HEK293 (cell line): Measurements from ENCODE around the gene TIAM2.

Experiments
- CTCF ChIA-PET: fragments of 350-600 bp; formaldehyde crosslinking; extraction: SDS; loops from one replicate; lab custom pipeline; 2021; ENCODE audit warnings: antibody characterized with exemption; lab: Yijun Ruan, JAX
- POLR2A ChIA-PET: fragments of 300-600 bp; formaldehyde crosslinking; extraction: SDS; loops from one replicate; lab custom pipeline; 2020; ENCODE audit warnings: antibody characterized with exemption, inconsistent platforms; lab: Yijun Ruan, JAX
- H3K27ac ChIP-seq: fragments of 200-500 bp; sonication (Bioruptor generic); 2 replicates; pipeline ENCODE4 v1.5.1; 2014; ENCODE audit warnings: low read depth, low read length, control low read depth, inconsistent platforms; ENCODE audit errors: extremely low read depth
- H3K36me3 ChIP-seq, 2 experiments: fragments of 200-500 bp in 1 of 2; sonication (Bioruptor generic) in 1 of 2; 1 replicate in 1 of 2; 2 replicates in 1 of 2; pipeline ENCODE4 v1.5.1; 2014 to 2017; ENCODE audit warnings: inconsistent platforms in 2 of 2, low read length in 2 of 2; ENCODE audit not compliant: control insufficient read depth in 2 of 2, insufficient read depth in 1 of 2
- H3K4me1 ChIP-seq: fragments of 200-500 bp; sonication (Bioruptor generic); 2 replicates; pipeline ENCODE4 v1.5.1; 2014; ENCODE audit warnings: mild to moderate bottlenecking, low read length, inconsistent platforms; ENCODE audit not compliant: control insufficient read depth, insufficient read depth
- H3K4me3 ChIP-seq: 2 replicates; pipeline ENCODE4 v1.5.1; 2011; ENCODE audit warnings: low read depth, mild to moderate bottlenecking, control low read depth, low read length, moderate library complexity
- H3K9me3 ChIP-seq: fragments of 200-500 bp; sonication (Bioruptor generic); 2 replicates; pipeline ENCODE4 v1.5.1; 2014; ENCODE audit warnings: low read depth, low read length, inconsistent platforms; ENCODE audit not compliant: control insufficient read depth, insufficient read depth
- GLI4 ChIP-seq: fragments of 450-650 bp; formaldehyde crosslinking; IDR thresholded peaks from 2 replicates; pipeline ENCODE4 v1.5.1; 2016; ENCODE audit warnings: missing biosample characterization, missing genetic modification characterization
- GLIS2 ChIP-seq: fragments of 450-650 bp; formaldehyde crosslinking; IDR thresholded peaks from 2 replicates; pipeline ENCODE4 v1.5.1; 2016; ENCODE audit warnings: missing biosample characterization, missing genetic modification characterization
- KLF16 ChIP-seq: fragments of 450-650 bp; formaldehyde crosslinking; IDR thresholded peaks from 2 replicates; pipeline ENCODE4 v1.5.1; 2017; ENCODE audit warnings: missing biosample characterization, missing genetic modification characterization
- KLF7 ChIP-seq: fragments of 450-650 bp; formaldehyde crosslinking; IDR thresholded peaks from 2 replicates; pipeline ENCODE4 v1.5.1; 2016; ENCODE audit warnings: missing biosample characterization, missing genetic modification characterization, borderline replicate concordance
- REPIN1 ChIP-seq: fragments of 450-650 bp; formaldehyde crosslinking; IDR thresholded peaks from 2 replicates; pipeline ENCODE4 v1.5.1; 2017; ENCODE audit warnings: missing biosample characterization, missing genetic modification characterization, low read depth
- ZBTB1 ChIP-seq: fragments of 450-650 bp; formaldehyde crosslinking; IDR thresholded peaks from 2 replicates; pipeline ENCODE4 v1.5.1; 2016; ENCODE audit warnings: missing biosample characterization, missing genetic modification characterization
- ZBTB8A ChIP-seq: fragments of 450-650 bp; formaldehyde crosslinking; IDR thresholded peaks from 2 replicates; pipeline ENCODE4 v1.5.1; 2016; ENCODE audit warnings: missing biosample characterization, missing genetic modification characterization
- ZFP3 ChIP-seq: fragments of 450-650 bp; formaldehyde crosslinking; IDR thresholded peaks from 2 replicates; pipeline ENCODE4 v1.5.1; 2016; ENCODE audit warnings: low read depth, missing biosample characterization, missing genetic modification characterization
- ZIC2 ChIP-seq: fragments of 450-650 bp; formaldehyde crosslinking; IDR thresholded peaks from 2 replicates; pipeline ENCODE4 v1.5.1; 2016; ENCODE audit warnings: missing biosample characterization, missing genetic modification characterization
- ZNF19 ChIP-seq: fragments of 450-650 bp; formaldehyde crosslinking; IDR thresholded peaks from 2 replicates; pipeline ENCODE4; 2016; ENCODE audit warnings: missing biosample characterization, missing genetic modification characterization, low read depth
- ZNF221 ChIP-seq: fragments of 450-650 bp; formaldehyde crosslinking; IDR thresholded peaks from 2 replicates; pipeline ENCODE4 v1.5.1; 2017; ENCODE audit warnings: missing biosample characterization, missing genetic modification characterization, borderline replicate concordance
- ZNF302 ChIP-seq: fragments of 450-650 bp; formaldehyde crosslinking; IDR thresholded peaks from 2 replicates; pipeline ENCODE4 v1.5.1; 2016; ENCODE audit warnings: missing biosample characterization, missing genetic modification characterization, low read depth
- ZNF311 ChIP-seq: fragments of 450-650 bp; formaldehyde crosslinking; IDR thresholded peaks from 2 replicates; pipeline ENCODE4 v1.5.1; 2017; ENCODE audit warnings: missing biosample characterization, missing genetic modification characterization, borderline replicate concordance
- ZNF366 ChIP-seq: fragments of 450-650 bp; formaldehyde crosslinking; conservative IDR thresholded peaks from 2 replicates; pipeline ENCODE4 v1.5.1; 2016; ENCODE audit warnings: missing biosample characterization, missing genetic modification characterization
- ZNF398 ChIP-seq: fragments of 450-650 bp; formaldehyde crosslinking; IDR thresholded peaks from 2 replicates; pipeline ENCODE4 v1.5.1; 2017; ENCODE audit warnings: missing biosample characterization, missing genetic modification characterization
- ZNF529 ChIP-seq: fragments of 450-650 bp; formaldehyde crosslinking; IDR thresholded peaks from 2 replicates; pipeline ENCODE4 v1.5.1; 2017; ENCODE audit warnings: missing genetic modification characterization, missing biosample characterization; ENCODE audit not compliant: insufficient replicate concordance
- ZNF654 ChIP-seq: fragments of 450-650 bp; formaldehyde crosslinking; IDR thresholded peaks from 2 replicates; pipeline ENCODE4 v1.5.1; 2016; ENCODE audit warnings: low read depth, missing biosample characterization, missing genetic modification characterization
- ZNF660 ChIP-seq: fragments of 450-650 bp; IDR thresholded peaks from 2 replicates; pipeline ENCODE4 v1.5.1; 2018; ENCODE audit warnings: missing biosample characterization, mild to moderate bottlenecking, missing genetic modification characterization
- ZNF677 ChIP-seq: fragments of 450-650 bp; IDR thresholded peaks from 2 replicates; pipeline ENCODE4 v1.5.0; 2018; ENCODE audit warnings: missing biosample characterization, mild to moderate bottlenecking, missing genetic modification characterization, moderate library complexity
- ZNF768 ChIP-seq: fragments of 450-650 bp; formaldehyde crosslinking; IDR thresholded peaks from 2 replicates; pipeline ENCODE4 v1.5.1; 2018; ENCODE audit warnings: missing biosample characterization, mild to moderate bottlenecking, missing genetic modification characterization
- ZNF830 ChIP-seq: fragments of 450-650 bp; IDR thresholded peaks from 2 replicates; pipeline ENCODE4 v1.5.0; 2018; ENCODE audit warnings: missing biosample characterization, missing genetic modification characterization, low read depth, mild to moderate bottlenecking, moderate library complexity
- TF ChIP-seq, protein P1 (sequence below): fragments of 450-650 bp; formaldehyde crosslinking; IDR thresholded peaks from 2 replicates; pipeline ENCODE4 v1.5.1; 2016; ENCODE audit warnings: missing biosample characterization, missing genetic modification characterization
- TF ChIP-seq, protein P2 (sequence below): fragments of 450-650 bp; formaldehyde crosslinking; IDR thresholded peaks from 2 replicates; pipeline ENCODE4 v1.5.1; 2016; ENCODE audit warnings: missing biosample characterization, missing genetic modification characterization
- TF ChIP-seq, protein P3 (sequence below): fragments of 450-650 bp; formaldehyde crosslinking; conservative IDR thresholded peaks from 2 replicates; pipeline ENCODE4 v1.5.1; 2016; ENCODE audit warnings: low read depth, missing biosample characterization, missing genetic modification characterization
- TF ChIP-seq, protein P4 (sequence below): fragments of 450-650 bp; formaldehyde crosslinking; IDR thresholded peaks from 2 replicates; pipeline ENCODE4 v1.5.1; 2016; ENCODE audit warnings: missing biosample characterization, missing genetic modification characterization

TIAM2 gene

GRCh38 chr6:155174576-155175211 is 179.6 kb downstream of the TIAM2 start (continued):
- TF ChIP-seq, protein P1, sequence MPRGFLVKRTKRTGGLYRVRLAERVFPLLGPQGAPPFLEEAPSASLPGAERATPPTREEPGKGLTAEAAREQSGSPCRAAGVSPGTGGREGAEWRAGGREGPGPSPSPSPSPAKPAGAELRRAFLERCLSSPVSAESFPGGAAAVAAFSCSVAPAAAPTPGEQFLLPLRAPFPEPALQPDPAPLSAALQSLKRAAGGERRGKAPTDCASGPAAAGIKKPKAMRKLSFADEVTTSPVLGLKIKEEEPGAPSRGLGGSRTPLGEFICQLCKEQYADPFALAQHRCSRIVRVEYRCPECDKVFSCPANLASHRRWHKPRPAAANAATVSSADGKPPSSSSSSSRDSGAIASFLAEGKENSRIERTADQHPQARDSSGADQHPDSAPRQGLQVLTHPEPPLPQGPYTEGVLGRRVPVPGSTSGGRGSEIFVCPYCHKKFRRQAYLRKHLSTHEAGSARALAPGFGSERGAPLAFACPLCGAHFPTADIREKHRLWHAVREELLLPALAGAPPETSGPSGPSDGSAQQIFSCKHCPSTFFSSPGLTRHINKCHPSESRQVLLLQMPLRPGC (tag by site-specific recombination) = 0 out of 2 replicates have a peak, but pooled peaks have one; percentile 22
- no peak for TF ChIP-seq ZNF221 (tag by site-specific recombination)
- no peak for TF ChIP-seq ZNF677

- ChIA-PET POLR2A (no interaction called here), CTCF (interaction anchor here (0.5 to 3.7 kb wide), 41 partner anchors 9 to 503 kb away, joined by 3 to 37 read pairs (median 4); partner anchors contain the start of gene TFB1M)
- no peak overlapping the region for H3K4me3 ChIP-seq
- no peaks in the 10 kb centered on the region for H3K9me3 ChIP-seq
- no peaks in the 10 kb centered on the region for H3K4me1 ChIP-seq
- no peak overlapping the region for H3K27ac ChIP-seq
- H3K36me3 ChIP-seq = peaks cover 0 to 9% of the 10 kb centered on the region in 2 experiments; a peak in 1 of 3 replicates
- no peak for TF ChIP-seq ZNF398 (tag by site-specific recombination)
- TF ChIP-seq ZNF366 (tag by site-specific recombination) = no peak
- TF ChIP-seq ZIC2 (tag by site-specific recombination) = no peak
- no peak for TF ChIP-seq ZNF830
- no peak for TF ChIP-seq KLF7 (tag by site-specific recombination)
- TF ChIP-seq, protein P2, sequence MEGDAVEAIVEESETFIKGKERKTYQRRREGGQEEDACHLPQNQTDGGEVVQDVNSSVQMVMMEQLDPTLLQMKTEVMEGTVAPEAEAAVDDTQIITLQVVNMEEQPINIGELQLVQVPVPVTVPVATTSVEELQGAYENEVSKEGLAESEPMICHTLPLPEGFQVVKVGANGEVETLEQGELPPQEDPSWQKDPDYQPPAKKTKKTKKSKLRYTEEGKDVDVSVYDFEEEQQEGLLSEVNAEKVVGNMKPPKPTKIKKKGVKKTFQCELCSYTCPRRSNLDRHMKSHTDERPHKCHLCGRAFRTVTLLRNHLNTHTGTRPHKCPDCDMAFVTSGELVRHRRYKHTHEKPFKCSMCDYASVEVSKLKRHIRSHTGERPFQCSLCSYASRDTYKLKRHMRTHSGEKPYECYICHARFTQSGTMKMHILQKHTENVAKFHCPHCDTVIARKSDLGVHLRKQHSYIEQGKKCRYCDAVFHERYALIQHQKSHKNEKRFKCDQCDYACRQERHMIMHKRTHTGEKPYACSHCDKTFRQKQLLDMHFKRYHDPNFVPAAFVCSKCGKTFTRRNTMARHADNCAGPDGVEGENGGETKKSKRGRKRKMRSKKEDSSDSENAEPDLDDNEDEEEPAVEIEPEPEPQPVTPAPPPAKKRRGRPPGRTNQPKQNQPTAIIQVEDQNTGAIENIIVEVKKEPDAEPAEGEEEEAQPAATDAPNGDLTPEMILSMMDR = peak; percentile 29; the same call in 1 of the 2 replicates
- no peak for TF ChIP-seq REPIN1 (tag by site-specific recombination)
- TF ChIP-seq GLIS2 (tag by site-specific recombination) = no peak
- TF ChIP-seq KLF16 (tag by site-specific recombination) = no peak
- TF ChIP-seq ZBTB8A (tag by site-specific recombination) = no peak
- no peak for TF ChIP-seq ZNF768 (tag by site-specific recombination)
- TF ChIP-seq ZNF302 (tag by site-specific recombination) = no peak
- TF ChIP-seq, protein P3, sequence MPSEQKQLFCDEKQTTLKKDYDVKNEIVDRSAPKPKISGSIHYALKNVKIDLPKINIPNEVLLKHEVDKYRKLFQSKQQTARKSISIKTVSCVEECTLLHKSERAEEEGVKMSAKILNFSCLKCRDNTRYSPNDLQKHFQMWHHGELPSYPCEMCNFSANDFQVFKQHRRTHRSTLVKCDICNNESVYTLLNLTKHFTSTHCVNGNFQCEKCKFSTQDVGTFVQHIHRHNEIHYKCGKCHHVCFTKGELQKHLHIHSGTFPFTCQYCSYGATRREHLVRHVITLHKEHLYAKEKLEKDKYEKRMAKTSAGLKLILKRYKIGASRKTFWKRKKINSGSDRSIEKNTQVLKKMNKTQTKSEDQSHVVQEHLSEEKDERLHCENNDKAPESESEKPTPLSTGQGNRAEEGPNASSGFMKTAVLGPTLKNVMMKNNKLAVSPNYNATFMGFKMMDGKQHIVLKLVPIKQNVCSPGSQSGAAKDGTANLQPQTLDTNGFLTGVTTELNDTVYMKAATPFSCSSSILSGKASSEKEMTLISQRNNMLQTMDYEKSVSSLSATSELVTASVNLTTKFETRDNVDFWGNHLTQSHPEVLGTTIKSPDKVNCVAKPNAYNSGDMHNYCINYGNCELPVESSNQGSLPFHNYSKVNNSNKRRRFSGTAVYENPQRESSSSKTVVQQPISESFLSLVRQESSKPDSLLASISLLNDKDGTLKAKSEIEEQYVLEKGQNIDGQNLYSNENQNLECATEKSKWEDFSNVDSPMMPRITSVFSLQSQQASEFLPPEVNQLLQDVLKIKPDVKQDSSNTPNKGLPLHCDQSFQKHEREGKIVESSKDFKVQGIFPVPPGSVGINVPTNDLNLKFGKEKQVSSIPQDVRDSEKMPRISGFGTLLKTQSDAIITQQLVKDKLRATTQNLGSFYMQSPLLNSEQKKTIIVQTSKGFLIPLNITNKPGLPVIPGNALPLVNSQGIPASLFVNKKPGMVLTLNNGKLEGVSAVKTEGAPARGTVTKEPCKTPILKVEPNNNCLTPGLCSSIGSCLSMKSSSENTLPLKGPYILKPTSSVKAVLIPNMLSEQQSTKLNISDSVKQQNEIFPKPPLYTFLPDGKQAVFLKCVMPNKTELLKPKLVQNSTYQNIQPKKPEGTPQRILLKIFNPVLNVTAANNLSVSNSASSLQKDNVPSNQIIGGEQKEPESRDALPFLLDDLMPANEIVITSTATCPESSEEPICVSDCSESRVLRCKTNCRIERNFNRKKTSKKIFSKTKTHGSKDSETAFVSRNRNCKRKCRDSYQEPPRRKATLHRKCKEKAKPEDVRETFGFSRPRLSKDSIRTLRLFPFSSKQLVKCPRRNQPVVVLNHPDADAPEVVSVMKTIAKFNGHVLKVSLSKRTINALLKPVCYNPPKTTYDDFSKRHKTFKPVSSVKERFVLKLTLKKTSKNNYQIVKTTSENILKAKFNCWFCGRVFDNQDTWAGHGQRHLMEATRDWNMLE (tag by site-specific recombination) = no peak
- no peak for TF ChIP-seq ZNF529 (tag by site-specific recombination)
- TF ChIP-seq ZNF311 = no peak
- no peak for TF ChIP-seq ZFP3 (tag by site-specific recombination)
- no peak for TF ChIP-seq ZBTB1 (tag by site-specific recombination)
- no peak for TF ChIP-seq GLI4 (tag by site-specific recombination)
- TF ChIP-seq, protein P4, sequence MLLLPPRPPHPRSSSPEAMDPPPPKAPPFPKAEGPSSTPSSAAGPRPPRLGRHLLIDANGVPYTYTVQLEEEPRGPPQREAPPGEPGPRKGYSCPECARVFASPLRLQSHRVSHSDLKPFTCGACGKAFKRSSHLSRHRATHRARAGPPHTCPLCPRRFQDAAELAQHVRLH (tag by site-specific recombination) = no peak
- TF ChIP-seq ZNF660 (tag by site-specific recombination) = peak; percentile 100
- TF ChIP-seq ZNF654 = peak; percentile 75
- TF ChIP-seq ZNF19 (tag by site-specific recombination) = no peak
Observed at GRCh38 chr6:155177363-155177961, 182.3 kb downstream of the TIAM2 start.
